HK-2 (cell line): ENCODE results near the gene NCAPG2.
"Not testable (repeated sequence)": the region's sequence is repeated elsewhere in the genome, so short reads cannot be mapped to it uniquely, and the experiment has no call there.

Experiments used
- DNase-seq: peaks from one replicate; pipeline ENCODE4 v3.0.0-alpha.2; 2018; ENCODE audit not compliant: unreplicated experiment

Gene NCAPG2

GRCh38 chr7:158633055-158633956, 71.3 kb downstream of the NCAPG2 start:
- DNase-seq = no peak

GRCh38 chr7:158631574-158632195, 72.9 kb downstream of the NCAPG2 start:
- no peak for DNase-seq

- not testable (repeated sequence) for DNase-seq
Observed at GRCh38 chr7:158626289-158626688, 78.3 kb downstream of the NCAPG2 start.

GRCh38 chr7:158623241-158623640, 81.4 kb downstream of the NCAPG2 start:
- no peak for DNase-seq

GRCh38 chr7:158620839-158621441, 83.7 kb downstream of the NCAPG2 start:
- no peak for DNase-seq

GRCh38 chr7:158620418-158620817, 84.2 kb downstream of the NCAPG2 start:
- DNase-seq = no peak

- no peak for DNase-seq
Observed at GRCh38 chr7:158618745-158619140, 85.9 kb downstream of the NCAPG2 start.

- no peak for DNase-seq
Observed at GRCh38 chr7:158617737-158618128, 86.9 kb downstream of the NCAPG2 start.

- no peak for DNase-seq
Observed at GRCh38 chr7:158616050-158616449, 88.6 kb downstream of the NCAPG2 start.

GRCh38 chr7:158614700-158615099, 89.9 kb downstream of the NCAPG2 start:
- DNase-seq = no peak

- no peak for DNase-seq
Observed at GRCh38 chr7:158613481-158613880, 91.1 kb downstream of the NCAPG2 start.

- no peak for DNase-seq
Observed at GRCh38 chr7:158612546-158612945, 92.1 kb downstream of the NCAPG2 start.

- DNase-seq = no peak
Observed at GRCh38 chr7:158611541-158611940, 93.1 kb downstream of the NCAPG2 start.

GRCh38 chr7:158609313-158609974, 95.2 kb downstream of the NCAPG2 start:
- no peak for DNase-seq

- DNase-seq = no peak
Observed at GRCh38 chr7:158607563-158607962, 97.0 kb downstream of the NCAPG2 start.

- no peak for DNase-seq
Observed at GRCh38 chr7:158606671-158607424, 97.8 kb downstream of the NCAPG2 start.

- no peak for DNase-seq
Observed at GRCh38 chr7:158606129-158606528, 98.5 kb downstream of the NCAPG2 start.

- no peak for DNase-seq
Observed at GRCh38 chr7:158603773-158604755, 100.5 kb downstream of the NCAPG2 start.

- DNase-seq = peak; percentile 66
Observed at GRCh38 chr7:158602905-158603772, 101.5 kb downstream of the NCAPG2 start.
